Natural killer cell (primary cell): Measurements from ENCODE around the gene TGFBR3. TPM values are rescaled to one million over a fixed set of nuclear protein-coding genes. Genes with fewer than 3 reads are reported as not detected.

Experiments
- ATAC-seq, 3 donors: fragments of 150-1000 bp in 2 of 3; fragments of 200-7000 bp in 1 of 3; cut with Tn5 transposase; 1 replicate in 1 of 3; 2 replicates in 2 of 3; pipeline ENCODE4 v1.10.0; 2021; ENCODE audit warnings: mild to moderate bottlenecking in 2 of 3, moderate library complexity in 2 of 3
- DNase-seq, 2 donors: peaks; one replicate each; pipeline versions ENCODE4 v3.0.0 to v3.0.0-alpha.2; 2013 to 2021; ENCODE audit warnings: mixed read lengths in 1 of 2
- H3K27ac ChIP-seq: one replicate; pipeline ENCODE4 v1.5.1; 2013; ENCODE audit warnings: mild to moderate bottlenecking, low read length
- H3K27me3 ChIP-seq: one replicate; pipeline ENCODE4 v1.6.1; 2013; ENCODE audit warnings: low read length; ENCODE audit not compliant: control insufficient read depth, insufficient read depth
- H3K36me3 ChIP-seq: one replicate; pipeline ENCODE4 v1.6.1; 2013; ENCODE audit warnings: low read length; ENCODE audit not compliant: control insufficient read depth, insufficient read depth
- H3K4me1 ChIP-seq: one replicate; pipeline ENCODE4 v1.6.1; 2013; ENCODE audit warnings: low read length; ENCODE audit not compliant: control insufficient read depth, insufficient read depth
- H3K4me3 ChIP-seq: one replicate; pipeline ENCODE4 v1.5.1; 2013; ENCODE audit warnings: low read length
- H3K9me3 ChIP-seq: one replicate; pipeline ENCODE4 v1.6.1; 2013; ENCODE audit warnings: low read length; ENCODE audit not compliant: control insufficient read depth, insufficient read depth
- H3K27ac Mint-ChIP-seq, 2 donors: one replicate each; pipeline ENCODE4 v1.8.0; 2022; ENCODE audit warnings: mild to moderate bottlenecking in 2 of 2, mixed read lengths in 2 of 2, moderate library complexity in 1 of 2
- H3K27me3 Mint-ChIP-seq, 2 donors: one replicate each; pipeline ENCODE4 v1.8.0; 2022; ENCODE audit warnings: low read depth in 2 of 2, mixed read lengths in 2 of 2
- H3K36me3 Mint-ChIP-seq: one replicate; pipeline ENCODE4 v1.8.0; 2022; ENCODE audit warnings: mixed read lengths
- H3K4me1 Mint-ChIP-seq, 2 donors: one replicate each; pipeline ENCODE4 v1.8.0; 2022; ENCODE audit warnings: mixed read lengths in 2 of 2
- H3K4me3 Mint-ChIP-seq: one replicate; pipeline ENCODE4 v1.8.0; 2022; ENCODE audit warnings: mild to moderate bottlenecking, moderate library complexity, mixed read lengths
- H3K9me3 Mint-ChIP-seq, 2 donors: one replicate each; pipeline ENCODE4 v1.8.0; 2022; ENCODE audit warnings: mixed read lengths in 2 of 2
- CTCF ChIP-seq: fragments of 200-600 bp; IDR thresholded peaks from one replicate; pipeline ENCODE4 v1.8.0; 2022; ENCODE audit warnings: antibody characterized with exemption
- WGBS: methylation state at CpG from one replicate; pipeline ENCODE4 v1.1.7; 2013; ENCODE audit warnings: missing lambda C conversion rate; ENCODE audit not compliant: insufficient coverage; 5-methylcytosine and 5-hydroxymethylcytosine counted together
- intact Hi-C: fragments of 100-400 bp; cut with micrococcal nuclease; formaldehyde crosslinking; loops from one replicate; pipeline ENCODE4 v1.14.2; 2022
- total RNA-seq, 4 donors: library from RNA; stranded (reverse); fragments of 120-200 nt in 1 of 4; gene quantifications; one replicate each; pipeline versions ENCODE4 v1.2.3 to v1.2.4, GENCODE V29; 2013 to 2022

Gene TGFBR3
- total RNA-seq, 3 donors from 2014 or later (not counting 1 experiment from before 2014, with no cell fraction given) = 225 to 274 (median 243) TPM

- Histone ChIP-seq H3K9me3 (no peaks in the 10 kb centered on the region), H3K4me1 (peaks cover 73% of the 10 kb centered on the region), H3K27me3 (no peaks in the 10 kb centered on the region), H3K27ac (peak overlapping the region; percentile 15), H3K4me3 (no peak overlapping the region), H3K36me3 (peaks cover 2% of the 10 kb centered on the region)
- Mint-ChIP-seq H3K4me3 (peak overlapping the region; percentile 77), H3K4me1 (peaks cover 91% of the 10 kb centered on the region in 2 donors), H3K36me3 (no peaks in the 10 kb centered on the region), H3K9me3 (peaks cover 0 to 2% of the 10 kb centered on the region in 2 donors), H3K27me3 (no peaks in the 10 kb centered on the region), H3K27ac (peak overlapping the region; percentile 85 to 91)
- 65% methylated on average over 2 of the region's 2 CpGs for WGBS
- intact Hi-C loops = loop anchor here (5.0 kb wide), 2 partner anchors 38 to 318 kb away; no protein-coding TSS in a partner anchor
- peak in 2 of 3 donors; percentile 20 to 53 for ATAC-seq
- peak in 1 of 2 donors; percentile 19 for DNase-seq
- TF ChIP-seq CTCF = no peak
Measured at GRCh38 chr1:91870322-91870721, 15.6 kb downstream of the TGFBR3 start.

DNA sequence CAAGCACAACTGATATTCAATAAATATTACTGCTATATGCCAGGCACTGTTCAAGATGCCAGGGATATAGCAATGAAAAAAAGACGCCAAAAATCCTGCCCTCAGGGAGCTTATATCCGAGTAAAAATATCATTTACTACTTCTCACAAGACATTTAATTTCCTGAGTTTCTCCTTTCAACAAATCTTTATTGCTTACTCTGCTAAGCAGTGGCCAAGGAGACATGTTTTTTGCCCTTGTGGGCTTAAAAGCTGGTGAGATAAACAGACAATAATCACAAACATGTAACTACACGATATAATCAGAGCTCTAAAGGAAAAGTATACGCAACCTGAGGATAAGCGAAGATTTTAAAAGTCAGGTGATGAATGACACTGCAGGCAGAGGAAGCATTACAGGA is 19.5 kb downstream of the TGFBR3 start:
- WGBS = 91% methylated on average over 5 of the region's 5 CpGs
- no peak overlapping the region for H3K27ac ChIP-seq
- TF ChIP-seq CTCF = no peak
- peaks cover 50% of the 10 kb centered on the region for H3K4me1 ChIP-seq
- intact Hi-C loops = no loop called here
- no peak overlapping the region for H3K4me3 ChIP-seq
- H3K4me3 Mint-ChIP-seq = peak overlapping the region; percentile 45
- H3K36me3 Mint-ChIP-seq = no peaks in the 10 kb centered on the region
- H3K27ac Mint-ChIP-seq = peak overlapping the region; percentile 85 to 91
- H3K9me3 ChIP-seq = no peaks in the 10 kb centered on the region
- no peaks in the 10 kb centered on the region for H3K27me3 ChIP-seq
- no peaks in the 10 kb centered on the region for H3K9me3 Mint-ChIP-seq
- peaks cover 83 to 86% of the 10 kb centered on the region in 2 donors for H3K4me1 Mint-ChIP-seq
- DNase-seq (no peak), ATAC-seq (no peak)
- H3K27me3 Mint-ChIP-seq = no peaks in the 10 kb centered on the region
- peaks cover 2% of the 10 kb centered on the region for H3K36me3 ChIP-seq

- peak overlapping the region; percentile 5 for H3K27ac ChIP-seq
- intact Hi-C loops = loop anchor here (5.0 kb wide), 1 partner anchor 37 kb away; no protein-coding TSS in a partner anchor
- peak overlapping the region; percentile 47 for H3K4me3 Mint-ChIP-seq
- peaks cover 33% of the 10 kb centered on the region for H3K4me1 ChIP-seq
- no peaks in the 10 kb centered on the region for H3K9me3 ChIP-seq
- H3K4me1 Mint-ChIP-seq = peaks cover 71 to 83% of the 10 kb centered on the region in 2 donors
- no peak for TF ChIP-seq CTCF
- ATAC-seq (peak in 1 of 3 donors; percentile 27), DNase-seq (no peak)
- no peak overlapping the region for H3K4me3 ChIP-seq
- no peaks in the 10 kb centered on the region for H3K27me3 Mint-ChIP-seq
- H3K36me3 Mint-ChIP-seq = no peaks in the 10 kb centered on the region
- no peaks in the 10 kb centered on the region for H3K9me3 Mint-ChIP-seq
- peak overlapping the region; percentile 79 to 85 for H3K27ac Mint-ChIP-seq
- no peaks in the 10 kb centered on the region for H3K27me3 ChIP-seq
- H3K36me3 ChIP-seq = peaks cover 13% of the 10 kb centered on the region
- 60% methylated on average over 5 of the region's 5 CpGs for WGBS
Measured at GRCh38 chr1:91864017-91864700, 21.8 kb downstream of the TGFBR3 start.
